ENCODE data around the gene OTULIN.

OTULIN gene

DNA sequence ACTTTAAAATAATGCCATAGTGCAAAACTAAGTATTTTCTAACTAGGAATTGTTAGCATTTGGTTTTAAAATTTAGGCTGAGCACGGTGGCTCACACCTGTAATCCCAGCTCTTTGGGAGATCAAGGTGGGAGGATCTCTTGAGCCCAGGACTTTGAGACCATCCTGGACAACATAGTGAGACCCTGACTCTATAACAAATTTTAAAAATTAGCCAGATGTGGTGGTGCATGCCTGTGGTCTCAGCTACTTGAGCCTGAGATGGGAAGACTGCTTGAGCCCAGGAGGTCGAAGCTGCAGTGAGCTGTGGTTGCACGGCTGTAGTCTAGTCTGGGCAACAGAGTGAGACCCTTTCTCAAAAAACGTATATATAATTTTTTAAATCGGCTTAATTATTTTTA is 4.9 kb downstream of the OTULIN start:
- DNase-seq = no peak

DNA sequence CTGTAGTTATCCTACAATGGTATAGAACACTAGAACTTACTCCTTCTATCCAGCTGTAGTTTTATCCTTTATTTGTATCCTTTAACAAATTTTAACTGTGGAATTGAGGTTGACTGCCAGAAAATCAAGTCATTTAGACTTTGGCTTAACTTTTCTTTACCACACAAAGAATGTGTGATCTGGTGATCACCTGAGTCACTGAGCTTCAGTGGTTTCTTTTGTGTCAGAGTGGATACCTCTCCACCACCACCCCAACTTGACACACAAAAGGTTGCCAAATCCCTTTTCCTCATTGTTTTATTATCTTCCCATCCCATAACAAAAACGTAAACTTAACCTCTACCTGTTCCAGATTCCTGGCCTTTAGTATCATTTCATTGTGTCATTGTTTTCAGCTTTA is 5.5 kb downstream of the OTULIN start:
- DNase-seq = no peak

DNA sequence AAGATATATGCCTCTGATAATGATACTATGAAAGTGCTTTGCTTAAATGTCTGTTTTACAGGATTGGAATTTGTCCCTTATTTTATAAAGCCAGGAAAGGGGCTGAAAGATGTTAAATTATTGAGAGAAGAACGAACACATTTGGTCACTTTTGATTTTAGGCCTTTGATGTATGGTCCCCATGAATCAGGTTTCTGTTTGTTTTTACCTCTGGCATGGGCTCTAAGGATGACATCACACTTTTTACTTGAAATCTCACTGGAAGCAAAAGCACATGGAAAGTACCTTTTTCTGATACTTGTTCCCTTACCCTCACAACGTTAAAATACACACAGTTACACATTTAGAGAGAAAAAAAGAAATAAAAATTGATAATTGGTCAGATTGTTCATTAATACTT is 6.9 kb downstream of the OTULIN start:
- DNase-seq = no peak

DNA sequence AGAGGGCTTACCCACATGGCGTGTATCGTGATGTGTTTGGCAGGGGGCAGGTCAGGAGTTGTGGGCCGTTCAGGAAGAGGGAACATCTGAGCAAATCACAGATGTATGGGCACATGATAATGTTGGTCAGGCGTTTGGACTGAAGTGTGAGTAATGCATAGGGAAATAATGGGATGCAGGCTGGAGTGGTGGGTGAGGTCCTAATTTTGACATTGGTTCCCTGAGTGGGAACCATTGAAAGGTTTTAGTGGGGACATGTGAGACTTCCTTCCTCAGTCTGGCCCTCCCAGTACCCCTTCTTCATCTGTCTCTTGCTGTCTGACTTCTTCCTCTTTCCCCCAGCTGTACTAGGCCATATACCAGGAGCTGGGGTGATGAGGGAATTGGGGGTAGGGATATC is 7.6 kb downstream of the OTULIN start:
- no peak for DNase-seq

DNA sequence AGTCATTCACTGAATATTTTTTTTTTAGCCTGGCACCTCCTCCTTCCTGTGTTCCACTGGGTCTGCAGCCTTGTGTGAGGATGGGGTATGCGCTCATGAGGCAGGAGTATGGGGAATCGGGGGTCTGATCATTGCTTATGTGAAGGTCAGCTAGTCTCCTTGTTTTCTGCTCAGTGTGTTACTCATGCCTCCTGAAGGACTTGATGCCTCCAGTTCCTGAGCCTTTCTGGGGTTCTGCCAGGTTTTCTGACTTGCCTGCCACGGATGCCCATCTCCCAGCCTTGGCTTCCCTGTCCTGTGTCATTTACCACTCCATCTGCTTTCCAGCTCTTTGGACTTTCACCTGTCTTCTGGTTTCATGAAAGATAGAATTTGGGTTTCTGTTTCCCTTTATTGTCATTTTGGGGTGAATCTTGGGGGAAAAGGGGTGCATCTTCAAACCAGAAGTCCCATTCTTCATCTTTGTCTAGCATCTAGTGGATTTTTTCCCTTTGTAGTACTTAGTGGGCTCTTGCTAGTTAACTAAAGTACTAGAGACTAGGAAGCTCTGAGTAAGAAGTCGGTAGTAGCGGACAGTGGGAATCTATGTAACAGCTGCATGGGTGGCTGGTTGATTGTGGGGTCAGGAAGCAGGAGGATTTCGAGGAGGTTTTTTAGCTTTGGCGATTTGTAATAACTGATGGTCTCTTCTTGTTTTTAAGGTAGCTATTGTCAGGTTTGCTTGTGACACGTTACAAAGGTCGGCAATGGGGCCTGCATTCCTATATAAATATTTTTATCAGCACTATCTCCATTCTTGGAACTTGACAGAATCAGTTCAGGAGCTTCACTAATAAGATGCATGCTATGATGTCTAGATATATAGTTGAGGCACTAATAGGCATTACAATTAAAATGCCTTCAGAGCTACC is 8.2 kb downstream of the OTULIN start:
- DNase-seq = no peak

DNA sequence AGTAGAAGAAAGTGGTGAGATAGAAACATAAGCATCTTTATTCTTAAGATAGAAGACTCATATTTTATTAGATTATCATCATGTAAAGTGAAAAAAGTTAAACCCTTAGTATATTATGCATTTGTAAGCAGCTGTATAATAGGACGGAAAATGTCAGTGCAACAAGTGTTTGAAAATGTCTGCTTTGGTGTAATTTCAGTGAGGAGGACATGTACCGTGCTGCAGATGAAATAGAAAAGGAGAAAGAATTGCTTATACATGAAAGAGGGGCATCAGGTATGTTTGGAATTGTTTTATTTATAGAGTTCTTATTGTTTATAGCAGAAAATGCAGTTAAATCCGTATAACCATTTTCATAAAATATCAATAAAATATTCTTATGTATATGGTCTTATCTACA is 8.9 kb downstream of the OTULIN start:
- no peak for DNase-seq

DNA sequence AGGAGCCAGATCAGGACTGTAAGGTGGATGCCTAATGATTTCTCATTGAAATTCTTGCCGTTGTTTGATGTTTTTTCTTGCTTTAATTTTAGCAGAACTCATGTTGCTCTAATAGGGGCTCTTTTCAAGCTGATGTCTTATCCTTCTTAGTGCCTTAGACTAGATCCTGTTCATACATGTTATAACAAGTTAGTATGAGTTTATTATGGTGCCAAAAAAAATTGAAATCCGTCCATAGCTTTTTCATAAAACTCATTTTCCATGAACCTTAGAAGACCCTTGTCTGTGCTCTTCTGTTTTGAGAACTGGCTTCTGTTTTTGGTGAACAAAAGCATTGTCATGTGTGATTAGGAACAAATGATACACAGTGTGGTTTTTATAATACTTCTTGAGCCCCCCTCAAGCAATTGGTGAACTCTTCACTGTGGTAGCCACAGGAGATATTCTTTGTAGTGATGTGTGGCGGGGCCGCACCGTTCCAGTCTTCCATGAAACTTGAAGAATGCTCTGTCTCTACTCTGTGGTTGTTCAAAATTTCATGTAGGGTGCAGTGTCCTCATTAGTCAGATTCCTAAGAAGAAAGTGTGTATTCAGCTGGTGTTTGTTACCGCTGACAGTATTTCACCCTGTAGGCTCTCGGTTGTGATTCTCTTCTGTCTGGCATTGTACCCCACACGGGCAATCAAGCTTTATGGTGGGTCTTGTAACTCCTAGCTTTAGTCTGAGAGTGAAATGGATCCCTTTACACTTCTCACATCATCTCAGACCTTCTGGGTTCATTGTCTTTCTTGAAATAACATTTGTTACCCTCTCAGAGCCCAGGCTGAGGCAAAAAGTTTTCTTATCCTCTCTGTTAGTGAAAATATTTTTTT is 10.7 kb downstream of the OTULIN start:
- DNase-seq = no peak

DNA sequence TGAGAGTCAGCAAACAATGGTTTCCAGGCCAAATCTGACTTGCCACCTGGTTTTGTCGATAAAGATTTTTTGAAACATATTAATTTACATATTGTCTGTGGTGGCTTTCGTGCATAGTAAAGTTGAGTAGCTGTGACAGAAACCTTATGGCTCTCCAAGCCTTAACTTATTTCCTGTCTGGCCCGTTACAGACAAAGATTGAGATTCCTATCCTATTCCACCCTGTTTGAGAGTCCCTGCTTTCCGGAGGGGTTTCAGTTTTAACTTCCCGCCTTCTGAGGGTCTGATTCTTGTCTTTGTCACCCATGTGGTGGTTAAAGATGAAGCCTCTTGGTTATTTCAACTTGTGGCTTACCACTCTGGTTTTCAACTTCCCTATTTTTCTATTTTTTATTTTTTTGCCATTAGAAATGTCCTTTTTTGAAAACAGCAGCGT is 11.4 kb downstream of the OTULIN start:
- no peak for DNase-seq

DNA sequence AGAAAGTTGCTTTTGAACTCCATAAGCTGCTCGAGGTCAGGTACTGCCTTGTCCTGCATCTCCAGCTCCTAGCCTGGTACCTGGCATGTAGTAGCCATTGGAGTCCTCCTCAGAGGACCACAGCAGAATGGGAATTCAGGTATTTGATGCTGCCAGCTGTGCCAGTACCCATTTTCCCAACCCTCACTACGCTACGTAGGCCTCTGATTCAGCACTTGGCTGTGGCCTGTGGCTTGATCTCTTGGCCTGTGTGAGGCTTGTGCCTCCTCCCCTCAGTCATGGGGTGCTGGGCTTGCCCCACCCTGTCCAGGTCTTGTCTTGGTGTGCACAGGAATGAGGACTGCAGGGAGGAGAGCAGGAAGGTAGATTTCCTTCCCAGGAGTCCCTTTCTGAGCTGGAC is 11.8 kb downstream of the OTULIN start:
- DNase-seq = no peak

DNA sequence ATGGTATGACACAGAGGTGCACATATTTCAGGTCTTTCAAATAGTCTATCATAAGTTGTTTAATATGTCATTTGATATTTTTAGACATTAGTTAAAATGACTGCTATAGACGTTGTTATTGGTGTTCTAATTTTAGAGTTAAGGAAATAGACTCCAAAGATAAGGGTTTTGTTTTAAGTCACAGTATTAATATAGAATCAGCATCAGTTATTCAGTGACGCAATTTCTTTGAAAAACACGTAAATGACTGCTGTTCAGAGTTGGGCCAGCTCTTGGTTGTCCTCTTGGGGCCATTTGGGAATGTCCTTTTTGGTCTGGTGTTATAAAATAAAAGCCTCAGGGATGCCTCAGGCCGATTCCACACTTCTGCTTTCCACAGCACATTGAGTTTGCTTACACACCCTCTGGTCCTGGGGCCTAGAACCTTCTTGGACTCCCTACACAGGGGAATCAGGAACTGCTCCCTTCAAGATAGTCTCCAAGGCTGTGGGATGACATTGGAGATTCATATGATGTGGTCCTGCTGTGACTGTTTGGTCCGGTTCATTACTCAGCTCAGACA is 14.3 kb downstream of the OTULIN start:
- no peak for DNase-seq

DNA sequence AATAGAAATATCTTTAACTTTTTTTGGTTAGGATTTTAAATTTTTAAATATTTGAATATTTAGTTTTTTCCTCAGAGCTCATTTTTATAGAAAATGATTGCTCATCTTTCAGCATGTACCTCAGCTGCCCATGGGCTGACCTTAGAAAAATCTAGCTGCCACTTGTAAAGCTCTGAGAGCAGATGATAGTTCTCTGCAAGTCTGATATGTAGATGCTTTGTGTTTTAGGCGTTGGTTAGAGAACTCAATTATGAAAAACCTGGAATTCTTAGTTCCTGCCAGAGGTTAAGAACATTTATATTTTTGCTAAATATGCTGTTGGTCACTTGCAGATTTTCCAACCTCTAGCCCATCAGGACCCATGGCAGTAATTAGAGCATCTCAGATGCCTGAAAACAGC is 15.1 kb downstream of the OTULIN start:
- no peak for DNase-seq

DNA sequence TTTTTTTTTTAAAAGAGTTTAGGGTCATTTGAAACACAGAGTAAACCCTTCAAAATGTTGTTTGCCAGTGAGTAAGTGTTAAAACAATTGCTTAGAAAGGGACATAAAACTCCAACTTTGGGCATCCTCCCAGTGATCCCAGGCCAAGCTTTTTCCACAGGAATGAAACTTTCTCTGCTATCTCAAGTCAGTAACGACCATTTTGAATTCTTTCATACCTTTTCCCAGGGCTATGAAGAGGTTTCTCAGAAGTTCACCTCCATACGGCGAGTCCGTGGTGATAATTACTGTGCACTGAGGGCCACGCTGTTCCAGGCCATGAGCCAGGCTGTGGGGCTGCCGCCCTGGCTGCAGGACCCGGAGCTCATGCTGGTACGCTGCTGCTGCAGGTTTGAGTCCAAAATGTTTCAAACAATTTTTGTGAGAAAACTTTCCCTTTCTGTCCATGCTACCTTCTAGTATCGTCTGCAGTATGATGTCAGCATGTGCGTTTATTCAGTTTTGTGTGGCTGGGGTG is 16.8 kb downstream of the OTULIN start:
- DNase-seq = no peak

DNA sequence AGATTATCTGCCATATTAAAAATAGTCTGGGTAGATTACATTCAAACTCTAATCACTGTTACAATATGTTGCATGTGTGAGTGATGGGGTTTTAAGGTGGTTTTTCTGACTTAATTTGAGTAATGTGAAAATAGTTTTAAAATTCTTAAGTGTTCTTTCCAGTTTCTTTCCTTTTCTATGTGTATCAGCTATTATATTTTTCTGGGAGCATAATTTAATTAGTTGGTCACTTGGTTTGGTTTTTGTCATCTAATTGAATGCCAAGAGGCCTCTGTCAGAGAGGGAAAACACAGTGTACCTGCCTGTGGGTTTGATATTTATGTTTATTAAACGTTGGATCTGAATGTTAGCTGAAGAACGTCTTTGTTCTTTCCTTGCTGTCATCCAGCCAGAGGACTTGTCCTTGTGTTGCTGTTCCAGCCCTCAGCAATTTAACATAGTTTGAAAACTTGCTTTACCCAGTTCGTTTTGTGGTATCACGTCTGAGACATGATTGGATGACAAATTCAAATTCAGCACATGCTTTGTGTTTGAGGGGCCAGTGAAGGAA is 19.5 kb downstream of the OTULIN start:
- no peak for DNase-seq

DNA sequence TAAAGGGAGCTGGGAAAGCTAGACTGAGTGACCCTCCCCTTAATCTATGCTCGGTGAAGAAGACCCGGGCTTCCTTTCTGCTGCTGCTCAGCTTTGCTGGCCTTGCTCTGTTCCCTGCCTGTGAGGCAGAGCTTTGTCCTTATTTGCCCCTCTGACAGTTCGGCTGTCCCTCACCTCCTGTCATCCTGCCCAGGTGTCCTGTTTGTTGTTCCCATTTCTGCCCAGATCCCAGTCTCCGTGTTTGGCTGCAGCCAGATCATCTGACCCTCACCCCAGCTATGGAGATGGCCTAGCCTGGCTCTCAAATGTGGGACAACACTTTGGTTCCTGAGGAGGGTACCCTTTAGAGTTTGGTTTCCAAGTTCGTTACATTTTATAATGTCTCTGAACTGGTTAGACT is 20.2 kb downstream of the OTULIN start:
- DNase-seq = no peak

DNA sequence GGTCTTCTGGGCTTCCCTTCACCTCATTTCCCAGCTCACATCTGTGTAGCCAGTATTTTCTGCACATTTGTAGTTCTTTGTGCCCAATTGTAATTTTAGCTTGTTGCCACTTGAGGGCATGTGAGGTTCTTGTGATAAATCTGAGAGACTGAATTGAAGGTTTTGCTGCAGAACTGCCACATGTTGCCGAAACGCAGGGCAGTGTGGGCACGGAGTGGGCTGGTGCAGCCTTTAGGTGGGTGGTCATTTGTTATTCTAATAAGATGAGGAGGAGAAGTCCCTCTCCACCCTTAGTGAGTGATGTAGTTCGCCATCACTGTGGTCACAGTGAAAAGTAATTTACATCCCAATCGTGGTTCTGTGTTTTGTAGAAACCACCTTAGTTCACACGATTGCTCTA is 21.2 kb downstream of the OTULIN start:
- DNase-seq = peak; percentile 2

DNA sequence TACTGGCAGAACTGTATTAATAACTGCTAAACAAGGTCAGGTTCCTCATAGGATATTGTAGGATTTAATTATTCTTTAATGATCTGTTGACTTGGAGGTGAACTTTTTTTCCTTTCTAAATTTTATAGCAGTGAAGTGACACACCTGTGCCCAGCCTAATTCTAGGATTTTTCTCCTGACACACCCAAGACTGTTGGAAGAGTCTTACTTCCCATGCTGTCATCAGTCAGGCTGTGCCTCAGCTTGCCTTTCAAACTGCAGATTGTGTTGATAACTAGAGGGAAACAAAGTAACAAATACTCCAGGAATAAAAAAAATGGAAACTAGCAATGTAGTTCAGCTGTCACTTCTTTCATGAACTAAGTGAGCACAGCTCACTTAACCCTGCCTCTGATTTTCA is 22.0 kb downstream of the OTULIN start:
- DNase-seq = no peak

DNA sequence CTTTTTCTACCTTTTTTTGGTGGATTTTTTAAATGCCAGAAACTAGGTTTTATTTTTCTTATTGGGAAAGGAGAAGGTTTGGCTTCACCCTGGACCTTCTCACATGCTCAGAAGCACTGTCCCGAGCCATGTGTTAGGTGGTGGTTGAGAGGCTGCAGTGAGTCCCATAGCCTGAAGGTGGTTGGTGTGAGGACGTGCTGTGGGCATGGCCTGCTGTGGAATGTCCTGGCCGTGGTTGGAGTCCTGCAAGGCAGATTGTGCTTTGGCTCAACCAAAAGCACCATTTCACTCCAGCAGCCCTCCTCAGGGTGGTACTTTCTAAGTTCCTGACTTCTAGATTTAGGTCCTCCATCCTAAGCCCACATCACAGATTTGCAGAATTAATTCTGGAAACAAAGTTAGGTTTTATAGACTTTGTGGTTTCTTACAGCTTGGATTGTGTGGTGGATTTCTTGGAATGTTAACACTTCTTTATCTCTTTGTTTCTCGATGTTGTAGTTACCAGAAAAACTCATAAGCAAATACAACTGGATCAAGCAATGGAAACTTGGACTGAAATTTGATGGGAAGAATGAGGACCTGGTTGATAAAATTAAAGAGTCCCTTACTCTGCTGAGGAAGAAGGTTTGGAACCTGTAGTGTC is 22.6 kb downstream of the OTULIN start:
- no peak for DNase-seq

DNA sequence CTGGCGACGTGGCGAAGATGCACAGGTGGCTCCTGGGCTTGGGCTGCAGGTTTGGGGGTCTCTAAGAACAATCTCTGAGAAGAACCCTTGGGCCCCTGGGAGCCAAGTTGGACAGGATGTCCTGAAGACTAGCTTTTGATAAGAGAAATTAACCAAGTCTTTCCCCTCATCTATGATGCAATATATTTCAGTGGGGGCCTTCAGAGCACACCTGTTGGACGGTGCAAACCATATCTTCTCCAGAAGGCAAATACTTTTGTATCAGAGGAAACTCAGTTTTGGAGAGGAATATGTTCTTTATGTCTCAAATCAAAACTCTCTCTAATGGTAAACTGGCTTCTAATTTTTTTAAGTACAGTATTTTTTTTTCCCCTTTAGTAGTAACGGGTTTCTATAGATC is 28.6 kb downstream of the OTULIN start:
- DNase-seq = no peak

DNA sequence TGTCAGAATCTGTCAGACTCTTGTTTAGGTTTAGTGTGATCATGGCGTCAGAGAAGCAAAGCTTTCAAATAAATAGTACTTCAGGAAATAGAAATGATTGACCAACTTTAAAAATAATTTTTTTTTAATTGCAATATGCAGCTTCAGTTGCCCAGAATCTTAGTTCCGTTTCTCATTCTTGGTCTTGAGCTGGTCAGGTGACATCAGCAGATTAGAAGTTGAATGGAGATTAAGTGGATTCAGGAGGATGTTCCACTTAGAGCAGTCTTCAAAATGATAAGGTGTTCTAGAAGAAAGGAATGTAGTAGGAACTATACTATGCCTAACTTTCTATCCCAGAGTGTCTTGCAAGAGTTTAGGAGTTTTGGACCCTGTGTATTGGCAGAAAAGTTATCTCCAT is 30.6 kb downstream of the OTULIN start:
- DNase-seq = no peak

DNA sequence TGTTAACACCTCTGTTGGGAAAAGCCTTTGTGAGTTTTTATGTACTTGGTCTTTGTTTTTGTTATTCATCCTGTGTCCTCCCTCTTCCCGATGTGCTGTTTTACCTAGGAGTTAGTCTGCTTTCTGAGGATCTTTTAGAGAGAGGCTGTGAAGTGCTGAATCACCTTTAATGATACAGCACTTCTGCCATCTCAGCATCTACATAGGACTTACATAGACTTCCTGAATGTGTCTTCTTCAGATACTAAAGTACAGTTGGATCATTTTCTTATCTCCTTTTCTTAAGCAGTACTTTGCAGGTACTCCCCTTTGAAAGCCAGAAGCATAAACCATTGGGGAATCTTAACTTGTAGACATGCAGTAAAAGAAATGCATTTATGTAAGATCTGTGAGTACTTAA is 31.5 kb downstream of the OTULIN start:
- no peak for DNase-seq

DNA sequence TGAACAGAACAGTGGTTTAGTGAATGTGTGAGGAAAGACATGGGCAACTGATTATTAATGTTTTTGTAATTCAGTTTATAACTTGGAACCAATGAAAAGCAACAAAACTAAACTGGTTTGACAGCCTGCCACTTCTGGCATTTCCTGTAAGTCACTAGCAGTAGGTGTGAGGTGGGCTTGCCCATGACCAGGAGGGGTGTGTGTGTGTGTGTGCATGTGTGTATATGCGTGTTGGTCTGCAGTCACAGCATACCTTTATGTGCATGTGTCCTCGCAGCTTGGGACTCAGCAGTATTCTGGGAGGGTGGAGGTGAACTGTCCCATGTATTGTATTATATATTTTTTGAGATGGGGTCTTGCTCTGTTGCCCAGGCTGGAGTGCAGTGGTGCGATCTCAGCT is 32.3 kb downstream of the OTULIN start:
- DNase-seq = no peak

DNA sequence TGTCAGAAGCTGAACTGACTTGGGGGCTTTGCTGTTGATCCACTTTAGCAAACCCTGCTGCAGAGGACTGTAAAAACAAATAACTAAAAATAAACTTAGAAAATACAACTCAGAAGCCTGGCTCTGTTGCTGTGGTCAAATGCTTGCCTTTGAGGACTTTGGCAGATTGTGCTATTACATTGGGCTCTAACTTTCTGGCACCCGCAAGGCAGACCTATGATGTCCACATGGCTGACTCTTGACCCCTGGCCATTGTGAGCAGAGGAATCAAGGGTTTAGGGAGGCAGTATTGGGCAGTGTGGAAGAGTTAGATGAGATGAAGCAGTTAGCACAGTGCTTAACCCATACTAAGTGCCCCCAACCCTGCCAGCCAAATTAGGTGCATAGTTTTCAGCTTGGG is 34.0 kb downstream of the OTULIN start:
- no peak for DNase-seq

DNA sequence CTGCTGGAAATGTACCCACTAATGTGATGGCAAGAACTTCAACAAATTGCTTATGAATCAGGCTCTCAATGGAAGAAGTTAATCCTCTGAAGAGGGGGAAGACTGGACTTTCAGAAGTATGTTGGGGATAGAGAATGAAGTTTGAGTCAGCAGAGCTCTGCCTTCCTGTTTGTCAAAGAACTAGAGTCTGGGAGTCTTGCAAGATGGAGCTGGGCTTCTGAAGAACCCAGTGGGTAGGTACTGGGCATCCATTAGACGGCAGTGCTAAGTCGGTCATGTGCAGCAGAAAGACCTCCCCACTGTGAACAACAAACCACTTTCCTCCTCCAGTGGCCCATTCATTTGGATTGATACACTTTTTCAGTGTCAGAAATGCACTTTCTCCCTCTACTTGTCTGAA is 34.6 kb downstream of the OTULIN start:
- no peak for DNase-seq

Measured in NCI-H1048 (cell line).